ENCODE measurements around the gene SMIM27.

GRCh38 chr9:32565967-32566366, 13.8 kb downstream of the SMIM27 start:
- TF ChIP-seq CTCF (IDR thresholded peaks at IDR 0.05 in 2 of 3, conservative IDR thresholded peaks at IDR 0.05 in 1 of 3; ENCODE audit: borderline replicate concordance in 1 of 3, insufficient read depth in 1 of 3, low read depth in 2 of 3, low read length in 2 of 3) (no peak), EZH2 (IDR thresholded peaks at IDR 0.05) (no peak), POLR2A (IDR thresholded peaks at IDR 0.05; ENCODE audit: borderline replicate concordance, extremely low read depth, insufficient read depth, insufficient read length) (no peak), ATF3 (IDR thresholded peaks at IDR 0.05) (no peak), REST (IDR thresholded peaks at IDR 0.05; ENCODE audit: low read depth) (no peak), MAX (IDR thresholded peaks at IDR 0.05) (no peak), CBX3 (IDR thresholded peaks at IDR 0.05; ENCODE audit: low read depth) (no peak), JUND (IDR thresholded peaks at IDR 0.05) (no peak), SP1 (IDR thresholded peaks at IDR 0.05; ENCODE audit: low read depth) (no peak), SRF (IDR thresholded peaks at IDR 0.05; ENCODE audit: low read depth) (no peak), RAD21 (IDR thresholded peaks at IDR 0.05; ENCODE audit: low read depth) (no peak), CEBPB (IDR thresholded peaks at IDR 0.05; ENCODE audit: low read depth) (no peak)
